B cell (primary cell): Measurements from ENCODE around the gene SELENON. TPM values are rescaled to one million over a fixed set of nuclear protein-coding genes. Genes with fewer than 3 reads are reported as not detected.

Source experiments
- ATAC-seq: fragments of 200-7000 bp; cut with Tn5 transposase; one replicate; pipeline ENCODE4 v1.10.0; 2021; ENCODE audit warnings: low read depth, mild to moderate bottlenecking, moderate number of reproducible peaks, moderate library complexity
- CTCF ChIA-PET: fragments of 350-600 bp; sonication (Branson Sonifier 250); formaldehyde crosslinking; loops from one replicate; lab custom pipeline; 2021; ENCODE audit warnings: antibody characterized with exemption, inconsistent platforms; lab: Charles Lee
- POLR2A ChIA-PET: fragments of 350-600 bp; sonication (Branson Sonifier 250); formaldehyde crosslinking; loops from one replicate; lab custom pipeline; 2021; ENCODE audit warnings: antibody characterized with exemption; lab: Charles Lee
- DNase-seq: peaks from one replicate; pipeline ENCODE4 v3.0.0; 2013
- H2AFZ ChIP-seq: 2 replicates; pipeline ENCODE4 v1.6.1; 2012; ENCODE audit warnings: mild to moderate bottlenecking, low read depth, low read length; ENCODE audit not compliant: insufficient read depth, poor library complexity, severe bottlenecking
- H3K27ac ChIP-seq, 2 donors: 1 replicate in 1 of 2; 2 replicates in 1 of 2; pipeline ENCODE4 v1.5.1; 2012 to 2013; ENCODE audit warnings: low read length in 2 of 2, mild to moderate bottlenecking in 2 of 2, moderate library complexity in 1 of 2
- H3K27me3 ChIP-seq, 4 experiments: fragments of 200-600 bp in 1 of 4; sonication (generic) in 1 of 4; replicated peaks in 1 of 4; 1 replicate in 2 of 4; 2 replicates in 2 of 4; pipeline versions ENCODE4 v1.6.1 to v1.7.0; 2013 to 2016; ENCODE audit warnings: low read length in 3 of 4, mild to moderate bottlenecking in 2 of 4, mixed read lengths in 1 of 4, moderate library complexity in 1 of 4; ENCODE audit not compliant: insufficient read depth in 4 of 4, control insufficient read depth in 3 of 4; ENCODE audit errors: control extremely low read depth in 1 of 4
- H3K36me3 ChIP-seq, 2 experiments: replicated peaks in 1 of 2; 1 replicate in 1 of 2; 2 replicates in 1 of 2; pipeline versions ENCODE4 v1.6.1 to v1.7.1; 2013; ENCODE audit warnings: low read length in 1 of 2; ENCODE audit not compliant: insufficient read depth in 2 of 2, control insufficient read depth in 1 of 2; ENCODE audit errors: control extremely low read depth in 1 of 2, extremely low read depth in 1 of 2
- H3K4me1 ChIP-seq, 2 donors: fragments of 200-600 bp in 1 of 2; sonication (generic) in 1 of 2; 1 replicate in 1 of 2; 2 replicates in 1 of 2; pipeline versions ENCODE4 v1.5.1 to v1.6.1; 2013 to 2017; ENCODE audit warnings: low read length in 2 of 2; ENCODE audit not compliant: control insufficient read depth in 2 of 2, insufficient read depth in 2 of 2
- H3K4me2 ChIP-seq: replicated peaks from 2 replicates; pipeline ENCODE3; 2012; ENCODE audit warnings: mild to moderate bottlenecking, low read depth, low read length; ENCODE audit not compliant: poor library complexity, severe bottlenecking
- H3K4me3 ChIP-seq, 5 experiments: fragments of 200-600 bp in 1 of 5; sonication (generic) in 1 of 5; 1 replicate in 3 of 5; 2 replicates in 2 of 5; pipeline versions ENCODE4 v1.5.1 to v1.7.0; 2011 to 2016; ENCODE audit warnings: low read length in 4 of 5, mild to moderate bottlenecking in 4 of 5, low read depth in 2 of 5, control low read depth in 1 of 5, moderate library complexity in 1 of 5; ENCODE audit not compliant: insufficient read depth in 1 of 5; ENCODE audit errors: control extremely low read depth in 1 of 5, extremely low read depth in 1 of 5
- H3K79me2 ChIP-seq: fragments of 200-600 bp; sonication (generic); one replicate; pipeline ENCODE4 v1.6.0; 2016; ENCODE audit warnings: low read length; ENCODE audit not compliant: control insufficient read depth, insufficient read depth
- H3K9ac ChIP-seq: fragments of 200-600 bp; sonication (generic); 2 replicates; pipeline ENCODE4 v1.6.1; 2017; ENCODE audit warnings: mild to moderate bottlenecking, low read length, moderate library complexity
- H3K9me3 ChIP-seq, 3 donors: one replicate each; pipeline versions ENCODE4 v1.6.1 to v1.7.1; 2013; ENCODE audit warnings: low read length in 2 of 3; ENCODE audit not compliant: control insufficient read depth in 2 of 3, insufficient read depth in 1 of 3; ENCODE audit errors: control extremely low read depth in 1 of 3
- H4K20me1 ChIP-seq: 2 replicates; pipeline ENCODE4 v1.6.0; 2012; ENCODE audit warnings: mild to moderate bottlenecking, low read length; ENCODE audit not compliant: insufficient read depth, control insufficient read depth, poor library complexity, severe bottlenecking
- H3K27ac Mint-ChIP-seq: one replicate; pipeline ENCODE4 v1.8.0; 2021; ENCODE audit warnings: mixed read lengths
- H3K27me3 Mint-ChIP-seq: one replicate; pipeline ENCODE4 v1.8.0; 2021; ENCODE audit warnings: mixed read lengths
- H3K4me1 Mint-ChIP-seq: one replicate; pipeline ENCODE4 v1.8.0; 2021; ENCODE audit warnings: mixed read lengths
- H3K4me3 Mint-ChIP-seq: one replicate; pipeline ENCODE4 v1.8.0; 2021; ENCODE audit warnings: mixed read lengths
- H3K9me3 Mint-ChIP-seq: one replicate; pipeline ENCODE4 v1.8.0; 2022; ENCODE audit warnings: mixed read lengths; ENCODE audit not compliant: insufficient read depth
- CTCF ChIP-seq: fragments of 200-600 bp; IDR thresholded peaks from one replicate; pipeline ENCODE4 v1.8.0; 2022; ENCODE audit warnings: antibody characterized with exemption, mild to moderate bottlenecking
- EZH2 ChIP-seq: IDR thresholded peaks from 2 replicates; pipeline ENCODE4 v1.6.1; 2012; ENCODE audit warnings: borderline replicate concordance, low read depth, mild to moderate bottlenecking, moderate library complexity, low read length; ENCODE audit not compliant: insufficient read depth, poor library complexity, severe bottlenecking
- WGBS: methylation state at CpG from one replicate; pipeline ENCODE4 v1.1.5; 2013; ENCODE audit warnings: missing lambda C conversion rate; ENCODE audit not compliant: insufficient coverage; 5-methylcytosine and 5-hydroxymethylcytosine counted together
- intact Hi-C: fragments of 100-400 bp; cut with micrococcal nuclease; formaldehyde crosslinking; loops from one replicate; pipeline ENCODE4 v1.10.0; 2022
- polyA plus RNA-seq: library from polyadenylated mRNA; depleted of rRNA; stranded (reverse); fragments of >200 nt; gene quantifications from 2 replicates; pipeline ENCODE4 v1.2.3, GENCODE V29; 2012
- total RNA-seq, 2 donors: library from RNA; stranded (reverse); fragments of 120-200 nt in 1 of 2; gene quantifications; 1 replicate in 1 of 2; 2 replicates in 1 of 2; pipeline versions ENCODE4 v1.2.3 to v1.2.4, GENCODE V29; 2013 to 2022

The SELENON gene
- total and polyA plus RNA-seq, 2 donors (not counting 1 experiment from before 2014, with no cell fraction given), result 10.9 to 16.5 TPM

- intact Hi-C loops, result no loop called here
- Mint-ChIP-seq H3K9me3 (no peaks in the 10 kb centered on the region), H3K4me1 (peaks cover 6% of the 10 kb centered on the region), H3K4me3 (no peak overlapping the region), H3K27ac (no peak overlapping the region), H3K27me3 (no peaks in the 10 kb centered on the region)
- Histone ChIP-seq H3K9me3 (no peaks in the 10 kb centered on the region), H2AFZ (no peak overlapping the region), H4K20me1 (no peaks in the 10 kb centered on the region), H3K36me3 (no peaks in the 10 kb centered on the region), H3K27me3 (no peaks in the 10 kb centered on the region), H3K4me2 (no peak overlapping the region), H3K27ac (no peak overlapping the region), H3K9ac (no peak overlapping the region), H3K4me1 (peaks cover 3 to 7% of the 10 kb centered on the region in 2 donors), H3K4me3 (no peak overlapping the region), H3K79me2 (no peaks in the 10 kb centered on the region)
- ChIA-PET CTCF (no interaction called here), POLR2A (no interaction called here)
- TF ChIP-seq EZH2, result no peak
- no peak for TF ChIP-seq CTCF
- WGBS, result no CpG with 5 or more reads among the region's 1 CpG
- ATAC-seq (no peak), DNase-seq (no peak)
Observed at GRCh38 chr1:25866288-25866687, 66.3 kb downstream of the SELENON start.

- ChIA-PET CTCF (no interaction called here), POLR2A (no interaction called here)
- no peak overlapping the region for H3K27ac ChIP-seq
- H3K27me3 ChIP-seq, result no peaks in the 10 kb centered on the region
- no peak for ATAC-seq
- no peak for TF ChIP-seq CTCF
- TF ChIP-seq EZH2, result no peak
- Mint-ChIP-seq H3K9me3 (no peaks in the 10 kb centered on the region), H3K27me3 (no peaks in the 10 kb centered on the region), H3K4me3 (no peak overlapping the region), H3K27ac (no peak overlapping the region), H3K4me1 (peaks cover 3% of the 10 kb centered on the region)
- H2AFZ ChIP-seq, result no peak overlapping the region
- intact Hi-C loops, result no loop called here
- H3K9me3 ChIP-seq, result no peaks in the 10 kb centered on the region
- H3K79me2 ChIP-seq, result no peaks in the 10 kb centered on the region
- no peak overlapping the region for H3K4me2 ChIP-seq
- no peaks in the 10 kb centered on the region for H3K36me3 ChIP-seq
- no peaks in the 10 kb centered on the region for H4K20me1 ChIP-seq
- H3K4me3 ChIP-seq, result no peak overlapping the region
- DNase-seq, result no peak
- WGBS, result 93% methylated on average over 7 of the region's 9 CpGs
- no peak overlapping the region for H3K9ac ChIP-seq
- H3K4me1 ChIP-seq, result peaks cover 4 to 10% of the 10 kb centered on the region in 2 donors
Observed at GRCh38 chr1:25867210-25867991, 67.4 kb downstream of the SELENON start.
